HFFc6 (cell line): Measurements from ENCODE around the gene COMP. TPM values are rescaled to one million over a fixed set of nuclear protein-coding genes. Genes with fewer than 3 reads are reported as not detected.
A peak's percentile ranks its signal among the peaks of the same experiment; 100 is the strongest.

Experiments used
- DNase-seq: peaks from one replicate; pipeline ENCODE4 v3.0.0-alpha.2; 2018
- H3K27ac Mint-ChIP-seq: 2 replicates; pipeline ENCODE4 v1.8.0; 2020; ENCODE audit warnings: mild to moderate bottlenecking, mixed read lengths
- H3K27me3 Mint-ChIP-seq: 2 replicates; pipeline ENCODE4 v1.8.0; 2021; ENCODE audit warnings: mild to moderate bottlenecking, moderate library complexity, mixed read lengths; ENCODE audit not compliant: insufficient read depth
- H3K36me3 Mint-ChIP-seq: 2 replicates; pipeline ENCODE4 v1.8.0; 2021; ENCODE audit warnings: low read depth, mixed read lengths
- H3K4me1 Mint-ChIP-seq: 2 replicates; pipeline ENCODE4 v1.8.0; 2020; ENCODE audit warnings: low read depth, mixed read lengths
- H3K4me3 Mint-ChIP-seq: 2 replicates; pipeline ENCODE4 v1.8.0; 2020; ENCODE audit warnings: mild to moderate bottlenecking, moderate library complexity, mixed read lengths
- H3K9me3 Mint-ChIP-seq: 2 replicates; pipeline ENCODE4 v1.8.0; 2020; ENCODE audit warnings: mild to moderate bottlenecking, mixed read lengths
- total RNA-seq, 6 experiments: library from RNA; stranded (reverse); fragmentation: NEBNext Ultra II Directional; extraction: Animal tissue kit (Norgen Biotek cat#: 25700); gene quantifications; 2 replicates in 1 of 6; 3 replicates in 5 of 6; pipeline ENCODE4 v1.2.3, GENCODE V29; 2021
- TF ChIP-seq, protein P1 (sequence below): fragments of 200-600 bp; sonication (generic); IDR thresholded peaks from 2 replicates; pipeline ENCODE4 v1.5.0; 2021; ENCODE audit warnings: antibody characterized with exemption, mild to moderate bottlenecking

Gene COMP
- total RNA-seq, 6 experiments from 2014 or later = 0.67 to 6.1 (median 0.98) TPM

DNA sequence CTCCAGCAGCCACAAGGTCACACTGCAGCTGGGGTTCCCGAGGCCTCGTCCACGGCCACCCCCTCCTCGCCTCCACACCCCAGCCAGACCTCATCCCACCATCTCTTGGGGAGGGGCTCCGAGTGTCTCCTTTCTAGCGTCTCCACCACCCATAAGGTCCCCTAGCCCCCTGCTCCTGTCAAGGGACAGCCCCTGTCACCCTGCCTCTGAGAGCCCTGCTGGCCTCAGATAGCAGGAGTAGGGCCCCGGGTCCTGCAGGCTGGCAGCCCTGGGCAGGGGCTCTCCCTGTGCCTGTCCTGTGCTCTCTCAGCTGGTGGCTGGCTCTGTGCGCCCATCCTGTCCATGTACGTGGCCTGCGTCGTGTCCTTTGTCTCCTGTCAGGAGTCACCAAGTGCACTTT lies 17.0 kb downstream of the COMP start:
- TF ChIP-seq, protein P1, sequence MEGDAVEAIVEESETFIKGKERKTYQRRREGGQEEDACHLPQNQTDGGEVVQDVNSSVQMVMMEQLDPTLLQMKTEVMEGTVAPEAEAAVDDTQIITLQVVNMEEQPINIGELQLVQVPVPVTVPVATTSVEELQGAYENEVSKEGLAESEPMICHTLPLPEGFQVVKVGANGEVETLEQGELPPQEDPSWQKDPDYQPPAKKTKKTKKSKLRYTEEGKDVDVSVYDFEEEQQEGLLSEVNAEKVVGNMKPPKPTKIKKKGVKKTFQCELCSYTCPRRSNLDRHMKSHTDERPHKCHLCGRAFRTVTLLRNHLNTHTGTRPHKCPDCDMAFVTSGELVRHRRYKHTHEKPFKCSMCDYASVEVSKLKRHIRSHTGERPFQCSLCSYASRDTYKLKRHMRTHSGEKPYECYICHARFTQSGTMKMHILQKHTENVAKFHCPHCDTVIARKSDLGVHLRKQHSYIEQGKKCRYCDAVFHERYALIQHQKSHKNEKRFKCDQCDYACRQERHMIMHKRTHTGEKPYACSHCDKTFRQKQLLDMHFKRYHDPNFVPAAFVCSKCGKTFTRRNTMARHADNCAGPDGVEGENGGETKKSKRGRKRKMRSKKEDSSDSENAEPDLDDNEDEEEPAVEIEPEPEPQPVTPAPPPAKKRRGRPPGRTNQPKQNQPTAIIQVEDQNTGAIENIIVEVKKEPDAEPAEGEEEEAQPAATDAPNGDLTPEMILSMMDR = no peak
- Mint-ChIP-seq H3K27ac (no peak overlapping the region), H3K36me3 (no peaks in the 10 kb centered on the region), H3K4me1 (peaks cover 13% of the 10 kb centered on the region), H3K9me3 (no peaks in the 10 kb centered on the region), H3K4me3 (no peak overlapping the region), H3K27me3 (peaks cover 2% of the 10 kb centered on the region)
- no peak for DNase-seq

DNA sequence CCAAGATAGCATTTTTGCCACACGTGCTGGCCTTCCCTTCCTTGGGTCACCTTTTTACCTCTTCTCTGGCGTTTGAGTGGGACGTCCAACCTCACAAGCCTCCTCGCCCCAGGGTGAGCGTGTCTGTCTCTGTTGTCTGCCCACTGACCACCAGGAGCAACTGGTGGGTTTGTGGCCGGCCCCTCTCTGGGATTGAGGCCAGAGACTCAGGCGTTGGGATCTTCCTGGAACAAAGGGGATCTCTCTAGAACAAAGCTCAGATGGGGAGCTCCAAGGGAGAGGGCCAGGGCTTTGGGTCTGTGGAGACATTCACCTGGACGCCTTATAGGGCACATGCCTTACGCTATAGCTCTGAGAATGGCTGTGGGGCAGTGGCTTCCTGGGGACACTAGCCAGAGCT lies 17.4 kb downstream of the COMP start:
- H3K27ac Mint-ChIP-seq = no peak overlapping the region
- no peak overlapping the region for H3K4me3 Mint-ChIP-seq
- TF ChIP-seq, protein P1 = no peak; the same call in 1 of the 2 replicates
- no peak for DNase-seq
- no peaks in the 10 kb centered on the region for H3K36me3 Mint-ChIP-seq
- peaks cover 13% of the 10 kb centered on the region for H3K4me1 Mint-ChIP-seq
- no peaks in the 10 kb centered on the region for H3K9me3 Mint-ChIP-seq
- H3K27me3 Mint-ChIP-seq = peaks cover 2% of the 10 kb centered on the region

DNA sequence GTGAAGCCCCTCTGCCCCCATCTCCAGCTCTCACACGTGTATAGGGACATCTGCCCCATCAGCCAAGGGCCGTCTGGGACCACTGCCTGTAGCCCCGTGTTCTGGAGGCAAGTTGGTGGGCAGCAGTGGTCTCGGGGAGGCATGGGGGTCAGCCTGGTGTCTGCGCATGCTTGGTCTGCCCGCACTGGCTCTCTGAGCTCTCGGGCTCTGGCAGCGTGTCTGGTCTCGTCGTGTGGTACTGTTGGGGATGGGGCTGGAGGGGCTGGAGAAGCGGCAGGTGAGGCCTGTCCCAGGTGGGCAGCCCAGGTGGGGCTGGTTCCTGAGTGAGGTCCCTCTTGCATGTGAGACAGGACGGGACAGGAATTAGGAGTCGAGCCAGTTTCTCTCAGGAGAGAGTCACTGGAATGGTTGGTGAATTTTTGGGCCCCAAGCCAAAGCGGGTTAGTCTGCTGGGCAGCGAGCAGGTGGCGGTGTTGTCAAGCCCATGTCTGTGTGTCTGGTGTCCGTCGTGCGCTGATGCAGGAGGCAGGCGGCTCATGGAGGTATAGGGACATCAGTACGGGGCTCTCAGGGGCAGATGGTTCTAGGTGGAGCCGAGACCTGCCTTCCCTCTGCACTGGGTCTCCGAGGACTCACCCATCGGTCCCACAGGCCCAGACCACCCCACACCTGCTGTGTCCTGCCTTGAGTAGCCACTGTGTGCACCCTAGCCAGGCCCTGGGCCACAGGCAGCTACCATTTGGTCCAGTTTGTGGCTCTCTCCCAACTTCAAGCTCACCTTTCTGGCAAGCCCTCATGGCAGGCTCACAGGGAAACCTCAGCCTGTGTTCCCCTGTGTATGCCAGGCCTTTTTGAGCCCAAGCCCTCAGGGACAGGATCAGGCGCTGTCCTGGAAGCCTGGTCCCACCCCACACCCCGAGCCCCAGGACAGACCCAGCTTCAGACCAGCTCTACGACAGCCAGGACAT lies 18.2 kb downstream of the COMP start:
- H3K27me3 Mint-ChIP-seq = peaks cover 2% of the 10 kb centered on the region
- H3K4me1 Mint-ChIP-seq = peaks cover 13% of the 10 kb centered on the region
- no peaks in the 10 kb centered on the region for H3K36me3 Mint-ChIP-seq
- TF ChIP-seq, protein P1 = no peak
- no peaks in the 10 kb centered on the region for H3K9me3 Mint-ChIP-seq
- no peak overlapping the region for H3K4me3 Mint-ChIP-seq
- no peak for DNase-seq
- no peak overlapping the region for H3K27ac Mint-ChIP-seq

DNA sequence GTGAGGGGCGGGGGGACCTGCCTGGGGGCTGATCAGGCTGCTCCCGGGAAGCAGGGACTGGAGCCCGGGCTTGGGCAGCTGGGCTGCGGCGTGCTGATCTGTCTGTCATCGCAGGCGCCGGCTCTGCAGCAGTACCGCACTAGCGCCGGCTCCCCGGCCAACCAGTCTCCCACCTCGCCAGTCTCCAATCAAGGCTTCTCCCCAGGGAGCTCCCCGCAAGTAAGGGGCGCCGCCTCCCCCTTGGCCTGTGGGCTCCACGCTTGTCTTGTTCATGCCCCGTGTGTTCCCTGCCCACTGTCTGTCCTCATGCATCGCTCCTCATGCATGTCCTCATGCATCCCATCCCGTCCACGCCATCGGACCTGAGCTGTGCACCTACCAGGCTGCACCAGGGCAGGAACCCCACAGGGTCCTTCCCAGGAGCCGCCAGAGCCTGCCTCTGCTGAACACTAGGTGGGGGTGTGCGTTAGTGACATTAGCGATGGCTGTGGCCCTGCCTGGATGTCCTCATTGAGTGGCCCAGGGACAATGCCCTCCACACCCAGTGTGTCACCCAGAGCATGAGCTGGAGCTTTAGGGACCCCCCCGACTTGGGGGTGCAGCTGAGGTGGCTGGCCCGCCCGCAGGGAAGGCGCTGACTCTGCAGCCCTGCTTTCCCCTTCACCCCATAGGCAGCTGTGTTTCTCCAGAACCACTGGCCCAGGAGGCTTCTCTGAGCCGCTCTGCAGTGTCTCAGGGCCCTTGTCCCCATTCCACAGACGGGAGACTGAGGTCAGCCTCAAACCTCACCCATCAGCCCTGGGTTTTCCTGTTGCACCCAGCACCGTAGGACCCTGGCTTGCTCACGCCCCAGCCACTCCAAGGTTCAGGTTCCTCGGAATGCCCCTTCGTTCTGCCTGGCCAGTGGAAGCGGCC lies 19.5 kb downstream of the COMP start:
- H3K27me3 Mint-ChIP-seq = peaks cover 2% of the 10 kb centered on the region
- no peak overlapping the region for H3K27ac Mint-ChIP-seq
- no peak overlapping the region for H3K4me3 Mint-ChIP-seq
- TF ChIP-seq, protein P1 = peak; percentile 58; the same call in 1 of the 2 replicates
- H3K4me1 Mint-ChIP-seq = peaks cover 8% of the 10 kb centered on the region
- no peaks in the 10 kb centered on the region for H3K9me3 Mint-ChIP-seq
- DNase-seq = no peak
- no peaks in the 10 kb centered on the region for H3K36me3 Mint-ChIP-seq

DNA sequence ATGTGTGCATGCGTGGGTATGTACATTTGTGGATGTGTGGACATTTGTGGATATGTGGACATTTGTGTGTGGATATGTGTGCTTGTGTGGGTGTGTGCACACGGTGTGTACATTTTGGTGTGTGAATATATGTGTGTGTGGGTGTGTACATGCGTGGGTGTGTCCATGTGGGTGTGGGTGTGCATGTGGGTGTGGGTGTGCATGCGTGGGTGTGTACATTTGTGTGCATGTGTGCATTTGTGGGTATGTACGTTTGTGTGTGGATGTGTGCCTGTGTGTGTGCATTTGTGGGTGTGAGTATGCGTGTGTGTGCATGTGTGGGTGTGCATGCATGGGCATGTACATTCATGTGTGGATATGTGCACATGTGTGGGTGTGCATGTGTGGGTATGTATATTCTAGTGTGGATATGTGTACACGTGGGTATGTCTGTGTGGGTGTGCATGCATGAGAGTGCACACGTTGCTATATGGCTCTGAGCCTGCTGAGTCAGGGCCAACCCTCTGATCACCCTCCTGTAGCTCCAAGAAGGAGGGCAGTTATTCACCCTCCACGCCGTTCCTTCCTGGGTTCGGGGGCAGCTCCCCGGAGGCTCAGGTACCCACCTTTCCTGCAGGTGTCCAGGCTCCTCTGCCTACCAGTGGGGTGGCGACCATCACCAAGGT lies 20.3 kb downstream of the COMP start:
- Mint-ChIP-seq H3K9me3 (no peaks in the 10 kb centered on the region), H3K4me1 (no peaks in the 10 kb centered on the region; the same call in 1 of the 2 replicates), H3K36me3 (no peaks in the 10 kb centered on the region), H3K4me3 (no peak overlapping the region), H3K27ac (no peak overlapping the region), H3K27me3 (peaks cover 2% of the 10 kb centered on the region)
- no peak for DNase-seq
- TF ChIP-seq, protein P1 = no peak
